SK-N-SH (cell line): ENCODE data around the gene PIK3C2B. TPM values are rescaled to one million over a fixed set of nuclear protein-coding genes. Genes with fewer than 3 reads are reported as not detected.
A peak's percentile ranks its signal among the peaks of the same experiment; 100 is the strongest.

Experiments
- CTCF ChIA-PET: fragments of 300-600, 350-600 bp; formaldehyde crosslinking; extraction: SDS; loops from one replicate; lab custom pipeline; 2021; lab: Yijun Ruan, JAX
- POLR2A ChIA-PET: fragments of 350-600 bp; sonication (Branson Sonifier 250); formaldehyde crosslinking; extraction: SDS; loops from one replicate; lab custom pipeline; 2020; ENCODE audit warnings: antibody characterized with exemption, inconsistent platforms; lab: Yijun Ruan, JAX
- DNase-seq: peaks from one replicate; pipeline ENCODE4 v3.0.0; 2012
- H2AFZ ChIP-seq: fragments of 200-600 bp; sonication (generic); 2 replicates; pipeline ENCODE4 v1.8.1; 2016; ENCODE audit warnings: antibody characterized with exemption, mild to moderate bottlenecking, low read depth
- H3F3A ChIP-seq: fragments of 200-600 bp; sonication (generic); replicated peaks from 2 replicates; pipeline ENCODE3; 2016; ENCODE audit warnings: antibody characterized with exemption, mild to moderate bottlenecking; ENCODE audit not compliant: insufficient read depth
- H3K27ac ChIP-seq, 2 experiments: fragments of 200-500 bp in 1 of 2; fragments of 200-600 bp in 1 of 2; sonication (Bioruptor generic) in 1 of 2; sonication (generic), shearing (Covaris generic) in 1 of 2; 2 replicates each; pipeline versions ENCODE4 v1.5.1 to v1.6.1; 2014 to 2016; ENCODE audit warnings: low read depth in 2 of 2, inconsistent platforms in 1 of 2, low read length in 1 of 2, mild to moderate bottlenecking in 1 of 2, mixed read lengths in 1 of 2
- H3K27me3 ChIP-seq: fragments of 200-600 bp; sonication (generic), shearing (Covaris generic); 2 replicates; pipeline ENCODE4 v1.6.1; 2016; ENCODE audit warnings: mixed run types; ENCODE audit not compliant: insufficient read depth
- H3K36me3 ChIP-seq, 2 experiments: fragments of 200-500 bp in 1 of 2; fragments of 200-600 bp in 1 of 2; sonication (Bioruptor generic) in 1 of 2; sonication (generic) in 1 of 2; replicated peaks in 1 of 2; 2 replicates each; pipeline versions ENCODE3 to v1.5.1; 2014 to 2016; ENCODE audit warnings: low read length in 1 of 2, mild to moderate bottlenecking in 1 of 2; ENCODE audit not compliant: insufficient read depth in 2 of 2, control insufficient read depth in 1 of 2
- H3K4me1 ChIP-seq, 2 experiments: fragments of 200-500 bp in 1 of 2; fragments of 200-600 bp in 1 of 2; sonication (Bioruptor generic) in 1 of 2; sonication (generic), shearing (Covaris generic) in 1 of 2; 2 replicates each; pipeline versions ENCODE4 v1.5.1 to v1.6.1; 2014 to 2016; ENCODE audit warnings: low read depth in 1 of 2, low read length in 1 of 2, mixed run types in 1 of 2; ENCODE audit not compliant: insufficient read depth in 2 of 2, control insufficient read depth in 1 of 2
- H3K4me2 ChIP-seq: fragments of 200-600 bp; sonication (generic), shearing (Covaris generic); 2 replicates; pipeline ENCODE4 v1.6.1; 2017; ENCODE audit warnings: mixed run types
- H3K4me3 ChIP-seq, 2 experiments: fragments of 200-500 bp in 1 of 2; fragments of 200-600 bp in 1 of 2; sonication (Bioruptor generic) in 1 of 2; sonication (generic), shearing (Covaris generic) in 1 of 2; 2 replicates each; pipeline versions ENCODE4 v1.5.1 to v1.8.1; 2014 to 2016; ENCODE audit warnings: low read depth in 2 of 2, inconsistent platforms in 1 of 2, low read length in 1 of 2, mild to moderate bottlenecking in 1 of 2, mixed read lengths in 1 of 2, moderate library complexity in 1 of 2
- H3K79me2 ChIP-seq: fragments of 200-600 bp; sonication (generic); 2 replicates; pipeline ENCODE4 v1.8.1; 2017; ENCODE audit warnings: mild to moderate bottlenecking; ENCODE audit not compliant: insufficient read depth
- H3K9ac ChIP-seq: fragments of 200-600 bp; sonication (generic); 2 replicates; pipeline ENCODE4 v1.6.1; 2017; ENCODE audit warnings: mixed run types
- H3K9me2 ChIP-seq: fragments of 200-600 bp; sonication (generic); 2 replicates; pipeline ENCODE4 v1.6.1; 2017; ENCODE audit warnings: mixed run types
- H3K9me3 ChIP-seq: fragments of 200-600 bp; sonication (generic); 2 replicates; pipeline ENCODE4 v1.6.1; 2017; ENCODE audit warnings: mixed run types, mild to moderate bottlenecking, moderate library complexity
- H4K20me1 ChIP-seq: fragments of 200-600 bp; sonication (generic); 2 replicates; pipeline ENCODE4 v1.6.1; 2017; ENCODE audit warnings: mild to moderate bottlenecking, mixed run types; ENCODE audit not compliant: insufficient read depth
- CHD2 ChIP-seq: fragments of 150-350 bp; IDR thresholded peaks from 2 replicates; pipeline ENCODE4 v1.6.1; 2018; ENCODE audit warnings: low read length; ENCODE audit not compliant: partially characterized antibody
- ELF1 ChIP-seq: IDR thresholded peaks from 2 replicates; pipeline ENCODE4 v1.4.0; 2012
- EZH2phosphoT487 ChIP-seq: fragments of 200-600 bp; sonication (generic); IDR thresholded peaks from 2 replicates; pipeline ENCODE4 v1.6.1; 2017; ENCODE audit warnings: low read depth, mixed run types, mild to moderate bottlenecking, antibody characterized with exemption, moderate library complexity, borderline replicate concordance
- FOSL2 ChIP-seq: IDR thresholded peaks from 2 replicates; pipeline ENCODE4 v1.4.0; 2012; ENCODE audit warnings: low read depth, mild to moderate bottlenecking, moderate library complexity, borderline replicate concordance
- FOXM1 ChIP-seq: IDR thresholded peaks from 2 replicates; pipeline ENCODE4 v1.4.0; 2012; ENCODE audit warnings: low read depth, mild to moderate bottlenecking
- GABPA ChIP-seq: IDR thresholded peaks from 2 replicates; pipeline ENCODE4 v1.4.0; 2012; ENCODE audit warnings: low read depth, mild to moderate bottlenecking
- GATA2 ChIP-seq: sonication (generic); formaldehyde crosslinking; IDR thresholded peaks from 2 replicates; pipeline ENCODE4 v1.5.0; 2020; ENCODE audit warnings: mild to moderate bottlenecking, missing genetic modification reagents
- JUND ChIP-seq: IDR thresholded peaks from 2 replicates; pipeline ENCODE4 v1.4.0; 2012
- MEF2A ChIP-seq: IDR thresholded peaks from 2 replicates; pipeline ENCODE4 v1.4.0; 2012; ENCODE audit warnings: low read depth, borderline replicate concordance
- MXI1 ChIP-seq: IDR thresholded peaks from 2 replicates; pipeline ENCODE4 v1.6.1; 2012; ENCODE audit warnings: mild to moderate bottlenecking, low read depth, low read length, improper control_type of control experiment
- NRF1 ChIP-seq: IDR thresholded peaks from 2 replicates; pipeline ENCODE4 v1.6.1; 2012; ENCODE audit warnings: low read depth, mild to moderate bottlenecking, low read length
- POLR2AphosphoS5 ChIP-seq: IDR thresholded peaks from 2 replicates; pipeline ENCODE4 v1.6.1; 2012; ENCODE audit warnings: low read depth, low read length
- RAD21 ChIP-seq: IDR thresholded peaks from 2 replicates; pipeline ENCODE4 v1.6.1; 2012; ENCODE audit warnings: mild to moderate bottlenecking, low read length
- RCOR1 ChIP-seq: fragments of 150-350 bp; IDR thresholded peaks from 2 replicates; pipeline ENCODE4 v1.6.1; 2017; ENCODE audit warnings: antibody characterized with exemption, low read length
- RXRA ChIP-seq: IDR thresholded peaks from 2 replicates; pipeline ENCODE4 v1.4.0; 2012; ENCODE audit warnings: low read depth, mild to moderate bottlenecking, borderline replicate concordance
- SIN3A ChIP-seq: IDR thresholded peaks from 2 replicates; pipeline ENCODE4 v1.6.1; 2012; ENCODE audit warnings: low read depth, mild to moderate bottlenecking, low read length, moderate library complexity, borderline replicate concordance
- SMC3 ChIP-seq: IDR thresholded peaks from 2 replicates; pipeline ENCODE4 v1.6.1; 2012; ENCODE audit warnings: low read depth, low read length, improper control_type of control experiment
- TAF1 ChIP-seq: IDR thresholded peaks from 2 replicates; pipeline ENCODE4 v1.6.1; 2012; ENCODE audit warnings: low read depth, mild to moderate bottlenecking, low read length, moderate library complexity, borderline replicate concordance
- TCF12 ChIP-seq: IDR thresholded peaks from 2 replicates; pipeline ENCODE4 v1.4.0; 2012
- TEAD4 ChIP-seq: IDR thresholded peaks from 2 replicates; pipeline ENCODE4 v1.4.0; 2012; ENCODE audit warnings: mild to moderate bottlenecking, borderline replicate concordance; ENCODE audit not compliant: insufficient read depth
- USF1 ChIP-seq: IDR thresholded peaks from 2 replicates; pipeline ENCODE4 v1.4.0; 2012; ENCODE audit warnings: low read depth, borderline replicate concordance
- USF2 ChIP-seq: fragments of 150-350 bp; IDR thresholded peaks from 2 replicates; pipeline ENCODE4 v1.6.1; 2017; ENCODE audit warnings: antibody characterized with exemption, low read length, low read depth, borderline replicate concordance
- ZBTB33 ChIP-seq: IDR thresholded peaks from 2 replicates; pipeline ENCODE4 v1.4.0; 2012; ENCODE audit warnings: low read depth, borderline replicate concordance
- WGBS: methylation state at CpG from one replicate; pipeline ENCODE4 v1.1.6; 2017; ENCODE audit warnings: low lambda C conversion rate; 5-methylcytosine and 5-hydroxymethylcytosine counted together
- polyA plus RNA-seq, 3 experiments: library from polyadenylated mRNA; depleted of rRNA; stranded (reverse); fragments of >200 nt; gene quantifications; 2 replicates each; pipeline ENCODE4 v1.2.3, GENCODE V29; 2012
- TF ChIP-seq, protein P1 (sequence below): IDR thresholded peaks from 2 replicates; pipeline ENCODE4 v1.6.1; 2012; ENCODE audit warnings: mild to moderate bottlenecking, low read depth, low read length, moderate library complexity
- TF ChIP-seq, protein P2 (sequence below): IDR thresholded peaks from 2 replicates; pipeline ENCODE4; 2012

The PIK3C2B gene
- polyA plus RNA-seq, 1 of the 3 experiments (the other 2 are of a cell fraction), result 6.5 TPM

- peak overlapping the region; percentile 97 for H2AFZ ChIP-seq
- peaks cover 36% of the 10 kb centered on the region for H3F3A ChIP-seq
- H3K4me2 ChIP-seq, result peak overlapping the region; percentile 78
- peak overlapping the region; percentile 41 to 72 for H3K4me3 ChIP-seq
- ChIA-PET CTCF (interaction anchor here (0.6 to 26.2 kb wide), 15 partner anchors 10 to 435 kb away, joined by 3 to 1005 read pairs (median 4); partner anchors contain the start of genes MDM4 and PIK3C2B), POLR2A (interaction anchor here (0.6 to 3.6 kb wide), 6 partner anchors 10 to 75 kb away, joined by 3 to 51 read pairs (median 4); partner anchors contain the start of genes MDM4 and PIK3C2B)
- peaks cover 3% of the 10 kb centered on the region for H4K20me1 ChIP-seq
- no peaks in the 10 kb centered on the region for H3K36me3 ChIP-seq
- peak overlapping the region; percentile 58 for H3K9ac ChIP-seq
- H3K4me1 ChIP-seq, result peaks cover 3 to 5% of the 10 kb centered on the region in 2 experiments; a peak in 2 of 4 replicates
- 1% methylated on average over 27 of the region's 27 CpGs for WGBS
- H3K79me2 ChIP-seq, result no peaks in the 10 kb centered on the region
- H3K9me2 ChIP-seq, result no peaks in the 10 kb centered on the region
- peak overlapping the region; percentile 79 to 95 for H3K27ac ChIP-seq
- H3K27me3 ChIP-seq, result no peaks in the 10 kb centered on the region
- H3K9me3 ChIP-seq, result no peaks in the 10 kb centered on the region
- DNase-seq, result peak; percentile 33
- no peak; the same call in 1 of the 2 replicates for TF ChIP-seq GABPA
- no peak for TF ChIP-seq POLR2AphosphoS5
- no peak for TF ChIP-seq ELF1
- peak; percentile 63; the same call in 1 of the 2 replicates for TF ChIP-seq RCOR1
- TF ChIP-seq USF1, result 0 out of 2 replicates have a peak, but pooled peaks have one; percentile 5
- 0 out of 2 replicates have a peak, but pooled peaks have one; percentile 58 for TF ChIP-seq MXI1
- peak; percentile 70 for TF ChIP-seq FOSL2
- no peak for TF ChIP-seq JUND
- TF ChIP-seq RXRA, result peak; percentile 33; the same call in 1 of the 2 replicates
- peak; percentile 90 for TF ChIP-seq TEAD4
- TF ChIP-seq TAF1, result peak; percentile 28; the same call in 1 of the 2 replicates
- no peak for TF ChIP-seq ZBTB33
- 0 out of 2 replicates have a peak, but pooled peaks have one; percentile 19 for TF ChIP-seq TCF12
- TF ChIP-seq GATA2 (CRISPR knock-in tag), result no peak
- TF ChIP-seq MEF2A, result no peak
- TF ChIP-seq SIN3A, result no peak
- TF ChIP-seq, protein P1, sequence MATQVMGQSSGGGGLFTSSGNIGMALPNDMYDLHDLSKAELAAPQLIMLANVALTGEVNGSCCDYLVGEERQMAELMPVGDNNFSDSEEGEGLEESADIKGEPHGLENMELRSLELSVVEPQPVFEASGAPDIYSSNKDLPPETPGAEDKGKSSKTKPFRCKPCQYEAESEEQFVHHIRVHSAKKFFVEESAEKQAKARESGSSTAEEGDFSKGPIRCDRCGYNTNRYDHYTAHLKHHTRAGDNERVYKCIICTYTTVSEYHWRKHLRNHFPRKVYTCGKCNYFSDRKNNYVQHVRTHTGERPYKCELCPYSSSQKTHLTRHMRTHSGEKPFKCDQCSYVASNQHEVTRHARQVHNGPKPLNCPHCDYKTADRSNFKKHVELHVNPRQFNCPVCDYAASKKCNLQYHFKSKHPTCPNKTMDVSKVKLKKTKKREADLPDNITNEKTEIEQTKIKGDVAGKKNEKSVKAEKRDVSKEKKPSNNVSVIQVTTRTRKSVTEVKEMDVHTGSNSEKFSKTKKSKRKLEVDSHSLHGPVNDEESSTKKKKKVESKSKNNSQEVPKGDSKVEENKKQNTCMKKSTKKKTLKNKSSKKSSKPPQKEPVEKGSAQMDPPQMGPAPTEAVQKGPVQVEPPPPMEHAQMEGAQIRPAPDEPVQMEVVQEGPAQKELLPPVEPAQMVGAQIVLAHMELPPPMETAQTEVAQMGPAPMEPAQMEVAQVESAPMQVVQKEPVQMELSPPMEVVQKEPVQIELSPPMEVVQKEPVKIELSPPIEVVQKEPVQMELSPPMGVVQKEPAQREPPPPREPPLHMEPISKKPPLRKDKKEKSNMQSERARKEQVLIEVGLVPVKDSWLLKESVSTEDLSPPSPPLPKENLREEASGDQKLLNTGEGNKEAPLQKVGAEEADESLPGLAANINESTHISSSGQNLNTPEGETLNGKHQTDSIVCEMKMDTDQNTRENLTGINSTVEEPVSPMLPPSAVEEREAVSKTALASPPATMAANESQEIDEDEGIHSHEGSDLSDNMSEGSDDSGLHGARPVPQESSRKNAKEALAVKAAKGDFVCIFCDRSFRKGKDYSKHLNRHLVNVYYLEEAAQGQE, result no peak
- TF ChIP-seq SMC3, result no peak
- peak; percentile 62 for TF ChIP-seq CHD2
- TF ChIP-seq NRF1, result no peak
- TF ChIP-seq USF2, result no peak
- TF ChIP-seq EZH2phosphoT487, result no peak
- TF ChIP-seq, protein P2, sequence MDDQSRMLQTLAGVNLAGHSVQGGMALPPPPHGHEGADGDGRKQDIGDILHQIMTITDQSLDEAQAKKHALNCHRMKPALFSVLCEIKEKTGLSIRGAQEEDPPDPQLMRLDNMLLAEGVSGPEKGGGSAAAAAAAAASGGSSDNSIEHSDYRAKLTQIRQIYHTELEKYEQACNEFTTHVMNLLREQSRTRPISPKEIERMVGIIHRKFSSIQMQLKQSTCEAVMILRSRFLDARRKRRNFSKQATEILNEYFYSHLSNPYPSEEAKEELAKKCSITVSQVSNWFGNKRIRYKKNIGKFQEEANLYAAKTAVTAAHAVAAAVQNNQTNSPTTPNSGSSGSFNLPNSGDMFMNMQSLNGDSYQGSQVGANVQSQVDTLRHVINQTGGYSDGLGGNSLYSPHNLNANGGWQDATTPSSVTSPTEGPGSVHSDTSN, result 0 out of 2 replicates have a peak, but pooled peaks have one; percentile 25
- no peak for TF ChIP-seq RAD21
- TF ChIP-seq FOXM1, result no peak
Measured at GRCh38 chr1:204506201-204506968, 11.8 kb upstream of the PIK3C2B start.
